K562 (cell line): Measurements from ENCODE around the gene ALG6. TPM values are rescaled to one million over a fixed set of nuclear protein-coding genes. Genes with fewer than 3 reads are reported as not detected.

Experiments
- C11orf30 ChIP-seq: fragments of 450-650 bp; IDR thresholded peaks from 2 replicates; pipeline ENCODE4 v1.6.1; 2016; ENCODE audit warnings: low read depth, mild to moderate bottlenecking
- CBFA2T2 ChIP-seq: fragments of 450-650 bp; conservative IDR thresholded peaks from 2 replicates; pipeline ENCODE4 v1.6.1; 2017; ENCODE audit warnings: mild to moderate bottlenecking
- GATA2 ChIP-seq: sonication (generic); formaldehyde crosslinking; IDR thresholded peaks from 2 replicates; pipeline ENCODE4 v1.4.0; 2020; ENCODE audit warnings: mild to moderate bottlenecking, missing genetic modification reagents
- NCOA6 ChIP-seq: fragments of 450-650 bp; IDR thresholded peaks from 2 replicates; pipeline ENCODE4 v1.6.1; 2017; ENCODE audit warnings: mild to moderate bottlenecking
- NFIC ChIP-seq: fragments of 450-650 bp; IDR thresholded peaks from 2 replicates; pipeline ENCODE4 v1.6.1; 2017; ENCODE audit warnings: mild to moderate bottlenecking, inconsistent platforms
- RBM17 ChIP-seq: fragments of 200-400 bp; formaldehyde crosslinking; IDR thresholded peaks from 2 replicates; pipeline ENCODE4 v1.6.1; 2017; ENCODE audit warnings: low read depth, mild to moderate bottlenecking, low read length, borderline replicate concordance
- SMAD4 ChIP-seq: fragments of 250-450 bp; sonication (Bioruptor Pico); conservative IDR thresholded peaks from 2 replicates; pipeline ENCODE4 v1.8.0; 2021; ENCODE audit warnings: inconsistent platforms, mild to moderate bottlenecking, moderate library complexity
- TAF9B ChIP-seq: fragments of 450-650 bp; IDR thresholded peaks from 2 replicates; pipeline ENCODE4 v1.6.1; 2018; ENCODE audit warnings: mild to moderate bottlenecking; ENCODE audit not compliant: partially characterized antibody
- TCF3 ChIP-seq: sonication (generic); formaldehyde crosslinking; IDR thresholded peaks from 2 replicates; pipeline ENCODE4 v1.4.0; 2020; ENCODE audit warnings: mild to moderate bottlenecking, missing genetic modification reagents
- ZFPM2 ChIP-seq: fragments of 250-450 bp; sonication (Bioruptor Pico); IDR thresholded peaks from 2 replicates; pipeline ENCODE4 v1.5.1; 2022; ENCODE audit warnings: mild to moderate bottlenecking
- ZKSCAN1 ChIP-seq: fragments of 150-350 bp; IDR thresholded peaks from 2 replicates; pipeline ENCODE4 v1.6.1; 2016; ENCODE audit warnings: low read depth, low read length
- ZNF217 ChIP-seq: sonication (generic); formaldehyde crosslinking; IDR thresholded peaks from 2 replicates; pipeline ENCODE4 v1.8.0; 2022; ENCODE audit warnings: mild to moderate bottlenecking, missing genetic modification reagents
- ZNF384 ChIP-seq: IDR thresholded peaks from 2 replicates; pipeline ENCODE4 v1.6.1; 2012; ENCODE audit warnings: low read depth, low read length, improper control_type of control experiment
- polyA plus RNA-seq, 8 experiments: library from polyadenylated mRNA; depleted of rRNA in 4 of 8; stranded (reverse) in 5 of 8; unstranded in 3 of 8; fragments of >200 nt; fragmentation: Nextera tagmentation in 2 of 8; fragmentation: Illumina TruSeq in 1 of 8; extraction: Ambion mirVana in 2 of 8; extraction: Trizol in 1 of 8; gene quantifications; 2 replicates each; pipeline versions ENCODE4 v1.2.1 to v1.2.3, GENCODE V29; 2011 to 2014; ENCODE audit warnings: inconsistent platforms in 1 of 8, missing spikeins in 1 of 8
- total RNA-seq, 7 experiments: library from RNA; depleted of rRNA in 6 of 7; stranded (reverse); fragments of >200 nt in 6 of 7; fragmentation: Illumina TruSeq in 2 of 7; extraction: Trizol in 2 of 7; gene quantifications; 2 replicates each; pipeline versions ENCODE4 v1.2.1 to v1.2.3, GENCODE V29; 2011 to 2021; ENCODE audit warnings: low replicate concordance in 1 of 7
- TF ChIP-seq, protein P1 (sequence below): sonication (generic); formaldehyde crosslinking; IDR thresholded peaks from 2 replicates; pipeline ENCODE4 v1.8.1; 2023; ENCODE audit warnings: mild to moderate bottlenecking, missing genetic modification reagents
- TF ChIP-seq, protein P2 (sequence below): fragments of 250-450 bp; sonication (Bioruptor Pico); IDR thresholded peaks from 2 replicates; pipeline ENCODE4 v1.8.0; 2022; ENCODE audit warnings: inconsistent platforms, mild to moderate bottlenecking, moderate library complexity, borderline replicate concordance
- TF ChIP-seq, protein P3 (sequence below): sonication (generic); formaldehyde crosslinking; IDR thresholded peaks from 2 replicates; pipeline ENCODE4 v1.8.1; 2023; ENCODE audit warnings: mild to moderate bottlenecking, missing genetic modification reagents
- TF ChIP-seq, protein P4 (sequence below): sonication (generic); formaldehyde crosslinking; IDR thresholded peaks from 2 replicates; pipeline ENCODE4 v1.8.0; 2022; ENCODE audit warnings: mild to moderate bottlenecking, missing genetic modification reagents
- TF ChIP-seq, protein P5 (sequence below): fragments of 450-650 bp; IDR thresholded peaks from 2 replicates; pipeline ENCODE4 v1.6.1; 2017; ENCODE audit warnings: mild to moderate bottlenecking, moderate library complexity
- TF ChIP-seq, protein P6 (sequence below): fragments of 250-450 bp; sonication (Bioruptor Pico); IDR thresholded peaks from 2 replicates; pipeline ENCODE4 v1.4.0; 2020; ENCODE audit warnings: mild to moderate bottlenecking

The ALG6 gene
- total and polyA plus RNA-seq, 9 of the 15 experiments (the other 6 are each of a cell fraction or from before 2014, with no cell fraction given), result 14.6 to 35.7 (median 23.3) TPM

DNA sequence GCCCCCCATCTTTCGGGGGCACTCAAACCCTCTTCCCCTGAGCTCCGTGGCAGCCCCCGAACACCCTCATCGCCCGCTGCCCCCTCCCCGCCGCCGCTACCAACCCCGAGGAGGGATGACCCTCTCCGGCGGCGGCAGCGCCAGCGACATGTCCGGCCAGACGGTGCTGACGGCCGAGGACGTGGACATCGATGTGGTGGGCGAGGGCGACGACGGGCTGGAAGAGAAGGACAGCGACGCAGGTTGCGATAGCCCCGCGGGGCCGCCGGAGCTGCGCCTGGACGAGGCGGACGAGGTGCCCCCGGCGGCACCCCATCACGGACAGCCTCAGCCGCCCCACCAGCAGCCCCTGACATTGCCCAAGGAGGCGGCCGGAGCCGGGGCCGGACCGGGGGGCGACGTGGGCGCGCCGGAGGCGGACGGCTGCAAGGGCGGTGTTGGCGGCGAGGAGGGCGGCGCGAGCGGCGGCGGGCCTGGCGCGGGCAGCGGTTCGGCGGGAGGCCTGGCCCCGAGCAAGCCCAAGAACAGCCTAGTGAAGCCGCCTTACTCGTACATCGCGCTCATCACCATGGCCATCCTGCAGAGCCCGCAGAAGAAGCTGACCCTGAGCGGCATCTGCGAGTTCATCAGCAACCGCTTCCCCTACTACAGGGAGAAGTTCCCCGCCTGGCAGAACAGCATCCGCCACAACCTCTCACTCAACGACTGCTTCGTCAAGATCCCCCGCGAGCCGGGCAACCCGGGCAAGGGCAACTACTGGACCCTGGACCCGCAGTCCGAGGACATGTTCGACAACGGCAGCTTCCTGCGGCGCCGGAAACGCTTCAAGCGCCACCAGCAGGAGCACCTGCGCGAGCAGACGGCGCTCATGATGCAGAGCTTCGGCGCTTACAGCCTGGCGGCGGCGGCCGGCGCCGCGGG, 44.2 kb upstream of the ALG6 start (continued):
- TF ChIP-seq, protein P1, sequence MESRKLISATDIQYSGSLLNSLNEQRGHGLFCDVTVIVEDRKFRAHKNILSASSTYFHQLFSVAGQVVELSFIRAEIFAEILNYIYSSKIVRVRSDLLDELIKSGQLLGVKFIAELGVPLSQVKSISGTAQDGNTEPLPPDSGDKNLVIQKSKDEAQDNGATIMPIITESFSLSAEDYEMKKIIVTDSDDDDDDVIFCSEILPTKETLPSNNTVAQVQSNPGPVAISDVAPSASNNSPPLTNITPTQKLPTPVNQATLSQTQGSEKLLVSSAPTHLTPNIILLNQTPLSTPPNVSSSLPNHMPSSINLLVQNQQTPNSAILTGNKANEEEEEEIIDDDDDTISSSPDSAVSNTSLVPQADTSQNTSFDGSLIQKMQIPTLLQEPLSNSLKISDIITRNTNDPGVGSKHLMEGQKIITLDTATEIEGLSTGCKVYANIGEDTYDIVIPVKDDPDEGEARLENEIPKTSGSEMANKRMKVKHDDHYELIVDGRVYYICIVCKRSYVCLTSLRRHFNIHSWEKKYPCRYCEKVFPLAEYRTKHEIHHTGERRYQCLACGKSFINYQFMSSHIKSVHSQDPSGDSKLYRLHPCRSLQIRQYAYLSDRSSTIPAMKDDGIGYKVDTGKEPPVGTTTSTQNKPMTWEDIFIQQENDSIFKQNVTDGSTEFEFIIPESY, result peak; percentile 89
- peak; percentile 56 for TF ChIP-seq NCOA6
- TF ChIP-seq ZKSCAN1, result no peak
- TF ChIP-seq, protein P2, sequence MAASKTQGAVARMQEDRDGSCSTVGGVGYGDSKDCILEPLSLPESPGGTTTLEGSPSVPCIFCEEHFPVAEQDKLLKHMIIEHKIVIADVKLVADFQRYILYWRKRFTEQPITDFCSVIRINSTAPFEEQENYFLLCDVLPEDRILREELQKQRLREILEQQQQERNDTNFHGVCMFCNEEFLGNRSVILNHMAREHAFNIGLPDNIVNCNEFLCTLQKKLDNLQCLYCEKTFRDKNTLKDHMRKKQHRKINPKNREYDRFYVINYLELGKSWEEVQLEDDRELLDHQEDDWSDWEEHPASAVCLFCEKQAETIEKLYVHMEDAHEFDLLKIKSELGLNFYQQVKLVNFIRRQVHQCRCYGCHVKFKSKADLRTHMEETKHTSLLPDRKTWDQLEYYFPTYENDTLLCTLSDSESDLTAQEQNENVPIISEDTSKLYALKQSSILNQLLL (CRISPR knock-in tag), result no peak
- no peak for TF ChIP-seq ZNF217 (CRISPR knock-in tag)
- no peak for TF ChIP-seq TAF9B
- peak; percentile 23; the same call in 1 of the 2 replicates for TF ChIP-seq NFIC
- TF ChIP-seq, protein P3, sequence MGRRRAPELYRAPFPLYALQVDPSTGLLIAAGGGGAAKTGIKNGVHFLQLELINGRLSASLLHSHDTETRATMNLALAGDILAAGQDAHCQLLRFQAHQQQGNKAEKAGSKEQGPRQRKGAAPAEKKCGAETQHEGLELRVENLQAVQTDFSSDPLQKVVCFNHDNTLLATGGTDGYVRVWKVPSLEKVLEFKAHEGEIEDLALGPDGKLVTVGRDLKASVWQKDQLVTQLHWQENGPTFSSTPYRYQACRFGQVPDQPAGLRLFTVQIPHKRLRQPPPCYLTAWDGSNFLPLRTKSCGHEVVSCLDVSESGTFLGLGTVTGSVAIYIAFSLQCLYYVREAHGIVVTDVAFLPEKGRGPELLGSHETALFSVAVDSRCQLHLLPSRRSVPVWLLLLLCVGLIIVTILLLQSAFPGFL, result no peak
- no peak for TF ChIP-seq GATA2
- peak; percentile 13; the same call in 1 of the 2 replicates for TF ChIP-seq C11orf30
- peak; percentile 17; the same call in 1 of the 2 replicates for TF ChIP-seq SMAD4 (CRISPR knock-in tag)
- no peak for TF ChIP-seq RBM17
- TF ChIP-seq ZFPM2 (CRISPR knock-in tag), result no peak
- TF ChIP-seq, protein P4, sequence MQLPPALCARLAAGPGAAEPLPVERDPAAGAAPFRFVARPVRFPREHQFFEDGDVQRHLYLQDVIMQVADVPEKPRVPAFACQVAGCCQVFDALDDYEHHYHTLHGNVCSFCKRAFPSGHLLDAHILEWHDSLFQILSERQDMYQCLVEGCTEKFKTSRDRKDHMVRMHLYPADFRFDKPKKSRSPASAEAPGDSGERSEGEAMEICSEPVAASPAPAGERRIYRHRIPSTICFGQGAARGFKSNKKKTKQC (CRISPR knock-in tag), result no peak
- TF ChIP-seq, protein P5, sequence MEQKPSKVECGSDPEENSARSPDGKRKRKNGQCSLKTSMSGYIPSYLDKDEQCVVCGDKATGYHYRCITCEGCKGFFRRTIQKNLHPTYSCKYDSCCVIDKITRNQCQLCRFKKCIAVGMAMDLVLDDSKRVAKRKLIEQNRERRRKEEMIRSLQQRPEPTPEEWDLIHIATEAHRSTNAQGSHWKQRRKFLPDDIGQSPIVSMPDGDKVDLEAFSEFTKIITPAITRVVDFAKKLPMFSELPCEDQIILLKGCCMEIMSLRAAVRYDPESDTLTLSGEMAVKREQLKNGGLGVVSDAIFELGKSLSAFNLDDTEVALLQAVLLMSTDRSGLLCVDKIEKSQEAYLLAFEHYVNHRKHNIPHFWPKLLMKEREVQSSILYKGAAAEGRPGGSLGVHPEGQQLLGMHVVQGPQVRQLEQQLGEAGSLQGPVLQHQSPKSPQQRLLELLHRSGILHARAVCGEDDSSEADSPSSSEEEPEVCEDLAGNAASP, result no peak
- TF ChIP-seq ZNF384, result no peak
- TF ChIP-seq TCF3 (CRISPR knock-in tag), result no peak
- TF ChIP-seq CBFA2T2, result no peak
- TF ChIP-seq, protein P6, sequence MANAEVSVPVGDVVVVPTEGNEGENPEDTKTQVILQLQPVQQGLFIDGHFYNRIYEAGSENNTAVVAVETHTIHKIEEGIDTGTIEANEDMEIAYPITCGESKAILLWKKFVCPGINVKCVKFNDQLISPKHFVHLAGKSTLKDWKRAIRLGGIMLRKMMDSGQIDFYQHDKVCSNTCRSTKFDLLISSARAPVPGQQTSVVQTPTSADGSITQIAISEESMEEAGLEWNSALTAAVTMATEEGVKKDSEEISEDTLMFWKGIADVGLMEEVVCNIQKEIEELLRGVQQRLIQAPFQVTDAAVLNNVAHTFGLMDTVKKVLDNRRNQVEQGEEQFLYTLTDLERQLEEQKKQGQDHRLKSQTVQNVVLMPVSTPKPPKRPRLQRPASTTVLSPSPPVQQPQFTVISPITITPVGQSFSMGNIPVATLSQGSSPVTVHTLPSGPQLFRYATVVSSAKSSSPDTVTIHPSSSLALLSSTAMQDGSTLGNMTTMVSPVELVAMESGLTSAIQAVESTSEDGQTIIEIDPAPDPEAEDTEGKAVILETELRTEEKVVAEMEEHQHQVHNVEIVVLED, result no peak
